NCI-H526 treated with DMSO at 0.1 percent for 48 hours (cell line): ENCODE measurements around the gene C4orf50.

Source experiments
- DNase-seq: peaks from one replicate; lab custom pipeline; 2025; lab: John Stamatoyannopoulos, UW

The C4orf50 gene

DNA sequence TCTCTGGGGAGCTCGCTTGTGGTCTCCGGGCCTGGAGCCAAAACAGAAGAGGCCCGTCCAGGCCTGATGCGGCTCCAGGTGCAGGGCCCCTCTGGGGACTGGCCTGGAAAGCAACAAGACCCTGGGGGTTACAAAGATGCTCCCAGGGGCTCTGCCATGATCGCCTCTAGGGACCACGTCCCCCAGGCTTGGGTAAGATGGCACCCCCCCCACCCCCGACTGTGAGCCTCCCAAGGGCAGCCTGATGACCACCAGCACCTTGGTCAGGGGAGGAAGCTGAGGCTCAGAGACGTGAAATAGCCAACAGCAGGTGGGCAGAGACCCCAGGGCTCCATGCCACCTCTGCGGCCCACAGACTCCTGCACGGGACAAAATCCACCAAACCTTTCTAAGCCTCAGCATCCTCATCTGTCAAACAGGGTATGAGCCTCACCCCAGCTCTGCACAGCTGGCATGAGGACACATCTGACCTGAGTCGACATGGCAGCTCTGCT lies 25.4 kb downstream of the C4orf50 start:
- no peak for DNase-seq

DNA sequence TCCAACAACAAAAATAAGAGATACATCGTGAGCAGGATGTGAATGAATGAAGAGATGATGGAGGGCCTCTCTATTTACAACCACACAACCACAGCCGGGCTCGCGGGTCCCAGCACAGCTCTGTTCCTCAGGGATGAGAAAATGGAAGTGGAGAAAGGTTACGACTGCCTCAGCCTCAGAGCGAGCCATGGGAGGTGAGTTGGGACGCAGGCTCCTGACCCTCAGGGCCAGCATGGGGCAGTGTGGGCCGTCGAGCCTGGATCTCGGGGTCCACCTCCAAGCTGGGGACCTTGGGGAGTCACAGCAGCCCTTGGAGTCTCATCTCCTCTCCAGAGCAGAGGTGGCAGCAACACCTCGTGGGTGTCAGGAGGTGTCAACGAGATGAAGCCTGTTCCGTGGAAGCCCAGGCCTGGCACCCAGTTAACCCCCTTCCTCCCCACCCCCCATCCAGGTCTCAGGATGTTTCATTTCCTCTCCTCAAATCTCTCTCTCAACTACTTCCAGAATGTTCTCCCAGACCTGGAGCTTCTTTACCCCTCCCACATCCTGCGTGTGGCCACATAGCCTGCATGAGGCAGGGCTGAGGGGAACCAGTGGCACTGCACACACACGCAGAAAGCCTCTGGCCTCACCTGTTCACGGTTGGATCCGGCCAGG lies 25.9 kb downstream of the C4orf50 start:
- DNase-seq, result peak; percentile 26

DNA sequence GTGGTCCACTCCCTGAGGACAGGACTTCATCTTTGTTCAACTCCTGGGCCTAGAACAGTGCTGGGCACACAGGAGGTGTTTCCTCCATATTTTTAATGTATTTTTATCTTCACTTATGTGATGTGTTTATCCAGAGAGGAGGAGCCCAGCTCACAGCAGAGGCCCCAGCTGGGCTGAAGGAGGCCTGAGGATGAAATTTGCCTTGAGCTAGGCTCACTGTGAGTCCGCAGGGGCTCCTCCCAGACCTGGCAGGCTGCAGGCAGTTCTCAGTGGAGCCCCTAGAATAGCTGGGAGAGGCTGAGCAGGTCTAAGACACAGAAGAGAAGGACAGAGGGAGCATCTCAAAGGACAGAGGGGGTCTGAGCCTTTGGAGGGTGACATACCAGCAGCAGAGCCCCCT lies 26.8 kb downstream of the C4orf50 start:
- no peak for DNase-seq

DNA sequence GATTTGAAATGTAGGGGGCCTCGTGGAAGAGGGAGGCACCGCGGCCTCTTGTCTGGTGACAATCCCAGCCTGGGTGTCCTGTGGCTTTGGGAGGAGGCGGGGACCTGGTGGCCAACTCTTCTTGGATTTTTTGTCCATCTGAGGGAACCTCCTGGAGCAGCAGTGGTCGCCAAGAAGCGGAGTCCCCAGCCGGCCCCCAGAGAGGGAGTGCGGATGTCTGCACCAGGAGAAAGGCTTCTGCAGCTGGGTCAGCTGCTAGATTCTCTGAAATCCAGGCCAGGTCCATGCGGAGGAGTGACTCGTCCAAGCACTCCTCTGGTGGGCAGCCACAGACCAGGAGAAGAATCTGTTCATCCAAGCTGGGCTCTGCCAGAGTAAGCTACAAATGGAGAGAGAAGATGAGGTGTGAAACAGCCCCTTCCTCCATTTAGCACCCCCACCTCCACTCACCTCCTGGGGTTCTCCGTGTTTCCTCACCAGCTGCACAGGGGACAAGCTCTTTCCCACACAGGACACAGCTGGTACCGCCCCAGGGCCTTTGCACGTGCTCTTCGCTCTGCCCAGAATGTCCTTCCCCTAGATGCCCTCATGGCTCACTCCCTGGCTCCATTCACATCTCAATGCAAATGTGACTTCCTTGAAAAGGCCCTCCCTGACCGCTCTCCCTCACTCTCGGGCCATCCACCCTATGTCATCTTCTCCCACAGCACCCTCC lies 27.6 kb downstream of the C4orf50 start:
- no peak for DNase-seq

DNA sequence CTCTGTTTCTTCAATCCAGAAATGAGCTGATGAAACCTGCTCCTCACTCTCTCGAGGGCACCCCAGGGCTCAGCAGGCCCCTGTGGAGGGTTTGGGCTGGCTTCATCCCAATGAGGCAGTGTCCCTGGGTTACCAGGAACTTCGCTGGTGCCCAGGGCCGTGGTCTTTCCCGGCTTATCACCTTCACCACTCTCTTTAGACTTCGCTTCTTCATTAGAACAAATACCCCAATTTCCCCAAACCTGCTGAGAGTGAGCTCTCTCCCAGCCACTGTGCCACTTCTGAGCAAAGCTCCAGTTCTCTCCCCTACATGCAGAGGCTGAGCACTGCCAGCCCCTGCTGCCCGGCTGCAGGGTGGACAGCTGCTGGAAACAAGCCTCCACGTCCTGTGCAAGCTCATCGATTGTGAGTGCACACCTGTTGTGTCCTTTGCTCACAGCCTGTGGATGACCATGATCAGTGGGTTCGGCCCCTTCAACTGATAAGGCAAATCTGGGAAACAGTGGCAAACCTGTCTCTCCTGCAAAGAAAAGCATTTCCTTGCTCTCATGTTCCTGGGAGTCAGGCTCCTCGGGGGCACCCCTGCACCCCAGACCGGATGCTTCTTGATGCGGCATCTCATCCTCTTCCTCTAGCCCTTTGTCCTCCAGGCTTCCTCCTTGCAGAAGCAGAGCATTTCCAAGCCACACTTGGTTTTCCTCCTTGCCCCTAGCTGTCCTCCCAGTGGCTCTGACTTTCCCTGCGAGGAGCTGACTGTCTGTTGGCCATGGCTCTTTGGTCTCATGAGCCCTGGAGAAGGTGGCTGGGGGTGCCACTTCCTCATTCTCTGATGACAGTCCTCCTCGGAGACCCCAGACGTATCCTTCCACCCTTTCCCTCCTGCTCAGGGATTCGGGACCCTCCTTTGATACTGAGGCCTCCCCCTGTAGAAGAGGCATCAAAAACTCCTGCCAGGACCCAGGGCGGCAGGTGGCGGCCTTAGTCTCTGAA lies 28.7 kb downstream of the C4orf50 start:
- DNase-seq, result no peak

DNA sequence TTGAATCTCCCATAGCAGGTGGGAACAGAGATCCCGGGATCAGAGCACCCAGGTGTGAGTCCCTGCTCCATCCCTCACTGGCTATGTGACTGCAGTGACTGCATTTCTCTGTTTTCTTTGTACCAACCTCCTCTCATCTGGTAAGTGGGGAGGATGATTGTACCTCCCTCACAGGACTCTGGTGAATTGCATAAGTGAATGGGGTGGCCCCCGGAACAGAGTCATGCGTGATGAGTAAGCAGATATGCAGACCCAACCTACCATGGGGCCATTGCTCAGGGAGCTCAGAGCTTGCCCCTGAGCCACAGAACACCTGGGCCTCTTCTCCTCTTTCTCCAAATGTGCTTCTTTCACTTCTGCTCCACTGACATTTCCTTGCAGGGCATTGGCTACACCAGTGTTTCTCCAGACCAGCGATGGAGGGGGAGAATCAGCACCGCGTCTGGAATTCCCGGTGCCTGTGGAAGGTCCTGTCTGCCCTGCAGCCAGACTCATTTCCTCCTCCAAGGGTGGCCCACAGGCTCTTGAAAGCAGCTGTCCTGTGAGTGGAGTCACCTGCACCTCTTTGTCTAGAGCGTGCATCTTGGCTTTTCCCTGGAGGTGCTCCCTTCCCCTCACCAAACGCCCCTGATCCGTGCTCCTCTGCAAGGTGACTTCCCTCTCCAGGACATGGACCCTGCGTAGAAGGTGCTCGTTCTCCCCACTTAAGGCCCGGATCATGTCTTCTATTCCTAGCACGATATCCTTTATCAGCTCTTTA lies 30.0 kb downstream of the C4orf50 start:
- no peak for DNase-seq

DNA sequence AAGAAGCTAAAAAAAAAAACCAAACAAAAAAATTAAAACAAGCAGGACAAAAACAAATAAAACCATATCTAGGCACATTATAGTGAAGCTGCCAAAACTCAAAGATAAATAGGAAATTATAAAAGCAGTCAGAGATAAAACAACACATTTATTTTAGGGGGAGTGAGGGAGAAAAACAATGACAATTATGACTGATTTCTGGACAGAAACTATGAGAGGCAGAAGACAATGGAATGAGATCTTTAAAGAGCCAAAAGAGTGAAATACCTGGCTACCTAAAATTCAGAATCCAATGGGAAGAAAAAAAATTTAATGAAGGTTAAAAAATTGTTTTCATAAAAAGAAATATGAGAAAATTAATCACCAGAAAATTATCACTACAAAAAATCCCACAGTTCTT lies 33.4 kb downstream of the C4orf50 start:
- no peak for DNase-seq

DNA sequence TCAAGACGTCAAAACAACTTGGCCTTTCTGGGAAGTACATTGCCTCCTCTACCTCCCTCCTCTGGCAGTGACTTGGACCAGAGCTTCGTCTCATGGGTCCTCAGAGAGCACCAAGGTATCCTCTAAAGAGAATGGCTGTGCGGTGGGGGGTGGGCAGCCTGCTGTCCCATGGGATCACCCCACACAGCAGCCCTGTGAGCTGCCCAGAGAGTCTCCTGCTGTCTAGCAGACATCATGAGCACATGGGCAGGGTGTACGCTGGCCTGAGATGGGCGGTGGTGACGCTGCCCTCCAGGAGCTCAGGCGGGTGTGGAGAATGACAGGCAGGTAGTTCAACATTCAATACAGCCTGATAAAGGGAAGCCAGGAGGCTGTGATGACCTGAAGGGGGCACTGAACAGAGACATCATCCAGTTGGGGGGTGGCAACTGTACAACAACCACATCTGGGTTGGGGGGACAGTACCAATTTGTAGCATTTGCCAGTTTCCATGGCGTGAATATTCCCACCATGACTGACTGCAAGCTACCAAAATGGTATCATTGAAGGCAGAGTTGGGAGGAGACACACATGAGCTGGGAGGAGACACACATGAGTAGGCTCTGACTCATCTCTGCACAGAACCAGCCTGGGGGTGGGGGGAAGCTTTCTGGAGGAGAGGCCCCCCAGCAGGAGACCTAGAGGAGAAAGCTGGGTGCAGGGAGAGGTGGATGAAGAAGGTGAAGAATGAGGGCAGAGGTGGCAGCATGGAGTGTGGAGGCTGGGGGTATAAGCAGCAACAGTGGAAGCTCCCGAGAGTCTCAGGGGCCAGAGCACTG lies 35.9 kb downstream of the C4orf50 start:
- DNase-seq, result no peak

DNA sequence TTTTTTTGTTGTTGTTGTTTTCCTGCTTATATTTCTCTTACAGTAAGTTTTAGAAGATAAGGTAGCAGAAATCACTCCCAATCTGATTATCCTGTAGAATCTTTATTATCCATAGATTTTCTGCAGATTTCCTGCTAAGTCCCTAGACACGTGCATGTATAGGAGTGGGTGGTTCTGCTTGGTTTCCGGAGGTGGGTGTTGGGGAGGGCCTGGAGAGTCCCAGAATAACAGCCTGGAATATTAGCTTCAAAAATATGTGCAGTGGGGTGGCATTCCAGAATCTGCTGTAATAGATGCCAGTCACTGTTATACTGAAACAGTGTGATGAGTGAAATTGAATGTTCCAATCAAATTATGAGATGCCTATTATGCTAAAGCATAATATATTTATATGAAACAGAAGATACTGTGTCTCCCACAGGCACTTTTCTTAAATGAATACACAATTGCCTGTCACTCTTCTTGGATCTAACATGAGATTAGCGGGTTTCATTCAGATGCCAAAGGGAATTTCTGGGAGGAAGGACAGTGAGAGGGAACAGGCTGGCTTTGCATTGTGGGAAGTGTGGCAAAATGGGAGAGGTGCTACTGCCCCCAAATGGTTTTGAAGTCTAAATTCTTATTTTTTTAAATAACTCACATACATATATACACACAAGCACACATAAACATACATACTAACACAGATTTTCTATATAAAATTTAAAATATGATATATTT lies 37.6 kb downstream of the C4orf50 start:
- DNase-seq, result no peak

DNA sequence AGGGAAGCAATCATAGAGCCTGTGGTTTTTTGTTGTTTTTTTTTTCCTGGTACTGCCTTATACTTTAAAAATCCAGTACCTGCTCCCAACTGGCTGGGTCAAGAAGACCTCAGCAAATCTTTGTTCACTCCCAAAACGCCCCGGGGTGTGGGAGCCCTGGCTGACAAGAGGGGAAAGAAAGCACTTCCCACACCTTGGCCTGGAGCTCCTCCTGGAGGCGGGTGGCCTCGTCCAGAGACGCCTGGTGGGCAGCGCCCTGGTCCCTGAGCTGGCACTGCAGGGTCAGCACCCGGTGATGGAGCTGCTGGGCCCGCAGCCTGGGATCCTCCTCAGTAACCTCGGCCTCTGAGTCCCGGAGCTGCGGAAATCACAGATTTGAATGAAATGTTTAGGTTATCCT lies 38.2 kb downstream of the C4orf50 start:
- DNase-seq, result peak; percentile 22

DNA sequence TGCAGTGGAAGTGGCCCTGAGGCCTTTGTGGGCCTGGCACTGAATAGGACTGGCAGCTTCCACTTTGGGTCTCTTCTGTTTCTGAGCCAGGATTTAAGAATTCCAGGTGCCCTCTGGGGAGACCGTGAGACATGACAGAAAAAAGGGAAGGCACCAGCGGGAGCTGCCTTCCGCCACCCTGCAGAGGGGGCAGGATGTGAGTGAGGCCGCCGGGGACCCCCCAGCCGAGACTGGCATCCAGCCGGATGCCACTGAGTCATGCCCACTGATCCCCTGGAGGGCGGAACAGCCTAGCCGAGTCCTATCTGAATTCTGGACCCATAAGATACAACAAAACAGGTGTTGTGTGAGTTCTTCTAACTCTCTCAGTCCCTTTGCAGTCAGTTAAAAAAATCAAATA lies 41.3 kb downstream of the C4orf50 start:
- no peak for DNase-seq

DNA sequence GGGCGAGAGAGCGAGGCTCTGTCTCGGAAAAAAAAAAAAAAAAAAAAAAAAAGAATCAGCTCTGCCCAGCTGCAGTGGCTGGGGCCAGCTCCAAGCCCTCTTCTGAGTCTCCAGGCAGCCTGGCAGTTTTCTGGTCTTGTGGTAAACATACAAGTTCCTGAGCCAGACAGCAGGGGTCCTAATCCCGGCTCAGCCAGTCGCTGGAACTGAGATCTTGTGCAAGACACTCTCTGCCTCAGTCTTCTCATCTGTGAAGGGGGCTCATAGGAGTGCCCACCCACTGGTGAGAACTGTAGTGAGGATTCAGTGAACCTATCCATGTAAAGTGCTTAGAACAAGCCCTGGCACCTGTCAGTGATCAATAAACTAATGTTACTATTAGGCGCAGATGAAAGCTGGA lies 41.8 kb downstream of the C4orf50 start:
- no peak for DNase-seq

DNA sequence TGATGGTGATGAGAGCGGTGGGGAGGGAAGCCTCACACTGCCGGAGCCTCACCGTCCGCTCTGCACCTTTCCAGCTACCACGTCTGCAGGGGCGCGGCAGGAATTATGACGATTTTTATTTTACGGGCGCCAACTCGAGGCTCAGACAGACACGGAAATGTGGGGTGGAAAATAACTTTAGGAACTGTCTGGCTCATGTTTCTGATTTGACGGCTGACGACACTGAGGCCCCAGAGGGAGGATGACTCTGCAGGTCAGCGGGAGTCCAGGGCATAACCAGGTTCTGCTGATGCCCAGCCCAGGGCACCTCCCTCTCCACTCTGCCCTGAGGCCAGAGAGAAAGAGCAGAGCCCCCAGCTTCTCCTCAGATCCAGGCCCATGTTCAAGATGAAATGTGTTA lies 43.9 kb downstream of the C4orf50 start:
- DNase-seq, result no peak

DNA sequence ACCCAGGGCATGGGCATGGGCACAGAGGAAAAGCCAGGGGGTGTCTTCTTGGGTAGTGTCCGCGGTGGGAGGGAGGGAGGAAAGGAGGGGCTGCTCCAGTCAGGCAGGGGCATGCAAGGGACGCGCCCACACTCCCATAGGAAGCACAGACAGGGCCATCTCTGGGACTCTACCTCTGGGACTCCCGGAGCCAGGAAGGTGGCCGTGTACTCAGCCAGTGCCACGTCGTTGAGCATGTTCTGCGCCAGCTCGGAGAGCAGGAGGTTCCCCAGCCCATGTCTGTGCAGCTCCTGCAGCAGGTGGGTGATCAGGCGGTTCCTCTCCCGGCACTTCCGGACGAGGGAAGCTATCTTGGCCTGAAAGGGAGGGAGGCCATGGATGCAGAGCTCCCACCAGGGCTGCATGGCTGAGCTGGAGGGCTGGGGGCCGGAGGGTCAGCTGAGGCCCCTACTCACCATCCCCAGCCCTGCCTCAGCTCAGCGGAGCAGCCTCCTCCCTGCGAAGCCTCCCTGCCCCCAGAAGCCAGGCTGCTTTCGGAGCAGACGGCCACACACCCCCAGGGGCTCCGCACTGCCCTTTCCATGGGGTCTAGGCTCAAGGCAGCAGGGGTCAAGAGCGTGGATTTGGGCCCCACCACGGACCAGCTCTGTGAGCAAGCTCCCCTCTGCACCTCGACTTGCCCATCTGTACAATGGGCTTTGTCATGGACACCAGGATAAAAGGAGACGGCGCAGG lies 44.6 kb downstream of the C4orf50 start:
- no peak for DNase-seq

DNA sequence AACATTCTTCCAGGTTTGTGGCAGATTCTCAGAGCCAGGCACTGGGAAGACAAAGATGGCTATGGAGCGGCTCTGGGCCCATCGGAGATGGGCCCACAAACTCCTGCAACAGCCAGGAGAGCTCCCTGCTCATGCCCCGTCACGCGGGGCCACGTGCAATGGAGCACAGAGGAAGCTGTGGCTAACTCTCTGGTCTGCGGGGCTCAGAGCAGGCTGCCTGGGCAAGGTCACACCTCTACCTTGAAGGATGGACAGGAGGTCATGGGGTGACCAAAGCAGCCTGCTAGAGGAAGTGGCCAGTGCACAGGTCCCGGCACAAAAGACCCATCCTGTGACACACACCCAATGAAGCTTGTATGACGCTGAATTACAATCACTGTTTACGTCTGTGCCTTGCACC lies 45.2 kb downstream of the C4orf50 start:
- DNase-seq, result no peak

DNA sequence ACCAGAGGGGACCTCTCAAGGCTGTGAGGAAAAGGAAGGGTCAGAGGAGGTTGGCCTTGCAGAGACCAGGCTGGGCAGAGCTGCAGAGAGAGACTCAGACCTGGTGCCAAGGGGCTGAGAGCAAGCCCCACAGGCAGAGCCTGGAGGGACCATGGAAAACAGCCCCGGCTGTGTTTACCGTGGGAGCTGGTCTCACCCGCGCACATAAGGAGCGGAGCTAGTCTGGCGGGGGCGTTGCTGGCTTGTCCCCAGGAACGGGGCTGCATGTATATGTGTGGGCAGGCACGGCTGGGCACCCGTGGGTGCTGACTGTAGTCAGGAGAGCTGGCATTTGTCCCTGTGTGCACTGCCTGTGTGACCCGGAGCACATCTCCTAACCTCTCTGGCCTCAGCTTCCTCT lies 45.7 kb downstream of the C4orf50 start:
- no peak for DNase-seq

DNA sequence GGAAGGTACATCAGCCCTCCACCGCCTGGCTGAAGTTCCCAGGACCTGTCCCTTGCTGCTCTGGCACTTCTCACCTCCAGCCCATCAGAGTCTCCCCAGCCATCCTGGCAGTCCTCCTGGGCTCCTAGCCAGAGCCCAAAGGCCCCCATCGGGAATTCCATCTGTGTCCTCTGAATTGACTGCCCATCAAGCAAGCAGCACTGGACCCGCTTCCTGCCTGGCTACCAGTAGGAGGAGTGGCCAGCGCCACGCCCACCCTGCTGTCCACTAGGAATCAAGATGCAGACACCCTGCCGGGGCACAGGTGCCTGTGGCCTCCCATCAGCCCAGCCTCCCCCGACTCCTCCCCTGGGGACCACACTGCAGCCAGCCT lies 47.2 kb downstream of the C4orf50 start:
- no peak for DNase-seq

DNA sequence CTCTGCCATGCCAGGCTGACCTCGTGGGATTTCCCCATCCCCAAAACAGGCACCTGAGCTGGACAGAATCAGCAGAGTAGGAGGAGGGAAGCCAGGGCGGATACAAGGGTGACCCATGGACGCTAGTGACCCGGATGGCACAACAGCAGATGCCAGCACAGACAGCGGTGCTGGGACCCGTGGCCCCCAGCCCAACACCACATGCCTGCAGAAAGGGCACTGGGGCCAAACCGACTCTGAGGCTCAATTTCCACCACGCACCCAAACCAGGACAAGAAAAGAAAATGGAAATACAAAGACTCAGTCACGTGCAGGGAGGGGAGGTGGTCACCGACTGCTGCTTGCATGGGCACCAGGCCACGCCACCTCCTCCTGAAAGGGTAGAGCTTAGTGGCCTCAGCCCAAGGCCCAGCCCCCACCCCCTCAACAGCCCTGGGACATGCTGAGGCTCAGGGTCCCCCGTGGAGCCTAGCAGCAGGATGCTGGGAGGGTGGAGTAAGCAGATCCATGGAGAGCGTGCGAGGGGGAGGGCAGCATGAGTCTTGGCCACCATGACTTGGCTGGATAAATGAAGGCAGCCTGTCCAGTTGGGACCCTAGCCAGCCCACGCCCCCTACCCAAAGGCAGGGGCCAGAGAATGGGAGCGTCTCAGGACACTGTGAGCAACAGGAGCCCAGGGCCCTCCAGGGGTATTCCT lies 47.7 kb downstream of the C4orf50 start:
- DNase-seq, result no peak

DNA sequence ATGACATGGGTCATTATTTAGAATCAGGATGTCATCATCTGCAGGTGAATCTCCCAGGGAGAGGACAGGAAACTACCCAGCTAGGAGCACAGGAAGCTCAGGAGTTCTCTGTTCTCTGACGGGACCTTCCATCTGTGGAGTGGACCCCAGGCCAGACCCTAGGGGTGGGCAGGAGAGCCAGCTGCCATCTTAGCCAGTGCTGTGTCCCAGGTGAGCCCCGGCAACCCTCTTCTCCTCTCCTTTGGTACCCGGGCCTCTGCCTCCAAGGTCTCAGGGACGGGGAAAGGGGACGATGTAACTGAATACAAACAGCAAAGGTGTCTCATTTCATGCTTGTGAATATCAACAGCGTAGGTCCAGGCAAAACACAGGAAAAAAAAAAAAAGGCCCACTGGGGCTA lies 48.5 kb downstream of the C4orf50 start:
- DNase-seq, result no peak
